CD8-positive, alpha-beta memory T cell (primary cell): ENCODE results near the gene IL3RA. TPM values are rescaled to one million over a fixed set of nuclear protein-coding genes. Genes with fewer than 3 reads are reported as not detected.

Experiments used
- CTCF ChIA-PET: fragments of 350-600 bp; sonication (Branson Sonifier 250); formaldehyde crosslinking; loops from one replicate; lab custom pipeline; 2021; ENCODE audit warnings: antibody characterized with exemption; lab: Charles Lee
- POLR2A ChIA-PET: fragments of 350-600 bp; sonication (Branson Sonifier 250); formaldehyde crosslinking; loops from one replicate; lab custom pipeline; 2021; ENCODE audit warnings: antibody characterized with exemption; lab: Charles Lee
- DNase-seq, 5 donors: peaks; one replicate each; pipeline versions ENCODE4 v3.0.0 to v3.0.0-alpha.2; 2020 to 2022; ENCODE audit warnings: mixed read lengths in 1 of 5
- H3K27ac ChIP-seq: one replicate; pipeline ENCODE4 v1.7.0; 2013; ENCODE audit warnings: low read depth, mild to moderate bottlenecking, low read length, moderate library complexity
- H3K27me3 ChIP-seq: 2 replicates; pipeline ENCODE4 v1.7.0; 2013; ENCODE audit warnings: low read length, mild to moderate bottlenecking; ENCODE audit not compliant: insufficient read depth, poor library complexity, severe bottlenecking
- H3K36me3 ChIP-seq: 2 replicates; pipeline ENCODE4 v1.7.0; 2013; ENCODE audit warnings: mild to moderate bottlenecking, low read length, moderate library complexity; ENCODE audit not compliant: insufficient read depth
- H3K4me1 ChIP-seq: 2 replicates; pipeline ENCODE4 v1.7.0; 2013; ENCODE audit warnings: mild to moderate bottlenecking, low read length, moderate library complexity; ENCODE audit not compliant: insufficient read depth
- H3K4me3 ChIP-seq: 2 replicates; pipeline ENCODE4 v1.7.0; 2013; ENCODE audit warnings: mild to moderate bottlenecking, low read length
- H3K9me3 ChIP-seq: 2 replicates; pipeline ENCODE4 v1.7.0; 2013; ENCODE audit warnings: mild to moderate bottlenecking, low read length
- H3K27ac Mint-ChIP-seq, 8 donors: one replicate each; pipeline ENCODE4 v1.8.0; 2020 to 2021; ENCODE audit warnings: mixed read lengths in 8 of 8, mild to moderate bottlenecking in 6 of 8, inconsistent platforms in 3 of 8, moderate library complexity in 3 of 8
- H3K27me3 Mint-ChIP-seq, 2 donors: one replicate each; pipeline ENCODE4 v1.8.0; 2020 to 2021; ENCODE audit warnings: mixed read lengths in 2 of 2, mild to moderate bottlenecking in 1 of 2, moderate library complexity in 1 of 2
- H3K36me3 Mint-ChIP-seq, 3 donors: one replicate each; pipeline ENCODE4 v1.8.0; 2020 to 2021; ENCODE audit warnings: mixed read lengths in 3 of 3, inconsistent platforms in 1 of 3, mild to moderate bottlenecking in 1 of 3
- H3K4me1 Mint-ChIP-seq, 3 donors: one replicate each; pipeline ENCODE4 v1.8.0; 2020 to 2021; ENCODE audit warnings: mixed read lengths in 3 of 3, inconsistent platforms in 1 of 3, mild to moderate bottlenecking in 1 of 3
- H3K4me3 Mint-ChIP-seq, 7 donors: one replicate each; pipeline ENCODE4 v1.8.0; 2020 to 2021; ENCODE audit warnings: mixed read lengths in 7 of 7, mild to moderate bottlenecking in 6 of 7, moderate library complexity in 4 of 7, inconsistent platforms in 2 of 7
- H3K9me3 Mint-ChIP-seq, 5 donors: one replicate each; pipeline ENCODE4 v1.8.0; 2020 to 2022; ENCODE audit warnings: mixed read lengths in 5 of 5, mild to moderate bottlenecking in 3 of 5, moderate library complexity in 2 of 5, inconsistent platforms in 1 of 5
- polyA plus RNA-seq: library from polyadenylated mRNA; unstranded; fragments of 300-500 nt; fragmentation: Illumina TruSeq; gene quantifications from one replicate; pipeline ENCODE4 v1.2.3, GENCODE V29; 2021
- total RNA-seq, 2 experiments: library from RNA; stranded (reverse); gene quantifications; one replicate each; pipeline ENCODE4 v1.2.3, GENCODE V29; 2021

Gene IL3RA
- total and polyA plus RNA-seq, 3 experiments from 2014 or later: 0.42 to 0.44 TPM; not detected in 1

- Histone ChIP-seq H3K27me3 (no peaks in the 10 kb centered on the region), H3K4me3 (no peak overlapping the region), H3K4me1 (no peaks in the 10 kb centered on the region), H3K9me3 (peaks cover under 1% of the 10 kb centered on the region), H3K27ac (no peak overlapping the region), H3K36me3 (peaks cover 28% of the 10 kb centered on the region)
- Mint-ChIP-seq H3K9me3 (peaks cover 0 to 4% (median 3%) of the 10 kb centered on the region in 5 donors), H3K27me3 (no peaks in the 10 kb centered on the region), H3K4me3 (no peak overlapping the region), H3K27ac (no peak overlapping the region), H3K4me1 (peaks cover 0 to 7% (median 0%) of the 10 kb centered on the region in 3 donors), H3K36me3 (peaks cover 20 to 48% (median 26%) of the 10 kb centered on the region in 3 donors)
- POLR2A ChIA-PET: no interaction called here
- CTCF ChIA-PET: no interaction called here
- DNase-seq: no peak
Measured at GRCh38 chrX:1416327-1416784, 79.8 kb downstream of the IL3RA start.

- peaks cover 8% of the 10 kb centered on the region for H3K9me3 ChIP-seq
- Mint-ChIP-seq H3K27ac (no peak overlapping the region), H3K4me3 (no peak overlapping the region), H3K9me3 (peaks cover 0 to 12% (median 4%) of the 10 kb centered on the region in 5 donors), H3K4me1 (peaks cover 0 to 7% (median 0%) of the 10 kb centered on the region in 3 donors), H3K27me3 (no peaks in the 10 kb centered on the region), H3K36me3 (peaks cover 24 to 49% (median 31%) of the 10 kb centered on the region in 3 donors)
- H3K4me1 ChIP-seq: no peaks in the 10 kb centered on the region
- ChIA-PET POLR2A (no interaction called here), CTCF (no interaction called here)
- no peak overlapping the region for H3K4me3 ChIP-seq
- H3K27me3 ChIP-seq: no peaks in the 10 kb centered on the region
- H3K36me3 ChIP-seq: peaks cover 36% of the 10 kb centered on the region
- no peak for DNase-seq
- H3K27ac ChIP-seq: no peak overlapping the region
Measured at GRCh38 chrX:1416965-1417760, 80.6 kb downstream of the IL3RA start.

GRCh38 chrX:1417921-1418771 is 81.6 kb downstream of the IL3RA start:
- CTCF ChIA-PET: no interaction called here
- Mint-ChIP-seq H3K27me3 (no peaks in the 10 kb centered on the region), H3K36me3 (peaks cover 22 to 48% (median 35%) of the 10 kb centered on the region in 3 donors)

GRCh38 chrX:1418901-1419544 is 82.4 kb downstream of the IL3RA start:
- peaks cover 47% of the 10 kb centered on the region for H3K36me3 ChIP-seq
- peaks cover 0 to 7% (median 0%) of the 10 kb centered on the region in 3 donors for H3K4me1 Mint-ChIP-seq
- no peaks in the 10 kb centered on the region for H3K27me3 Mint-ChIP-seq
- CTCF ChIA-PET: no interaction called here
- no peak for DNase-seq
- no peak overlapping the region for H3K27ac ChIP-seq
- peaks cover 0 to 16% (median 11%) of the 10 kb centered on the region in 5 donors for H3K9me3 Mint-ChIP-seq
- POLR2A ChIA-PET: no interaction called here
- no peaks in the 10 kb centered on the region for H3K4me1 ChIP-seq
- H3K4me3 ChIP-seq: no peak overlapping the region
- peaks cover 16 to 43% (median 35%) of the 10 kb centered on the region in 3 donors for H3K36me3 Mint-ChIP-seq
- no peak overlapping the region for H3K4me3 Mint-ChIP-seq
- H3K27ac Mint-ChIP-seq: peak overlapping the region in 1 of 8 donors; percentile 29
- H3K9me3 ChIP-seq: peaks cover 20% of the 10 kb centered on the region
- H3K27me3 ChIP-seq: no peaks in the 10 kb centered on the region

More at GRCh38 chrX:1417921-1418771, 81.6 kb downstream of the IL3RA start:
- no peak overlapping the region for H3K4me3 ChIP-seq
- POLR2A ChIA-PET: no interaction called here
- no peaks in the 10 kb centered on the region for H3K4me1 ChIP-seq
- Mint-ChIP-seq H3K4me3 (no peak overlapping the region), H3K27ac (no peak overlapping the region), H3K4me1 (peaks cover 0 to 7% (median 0%) of the 10 kb centered on the region in 3 donors), H3K9me3 (peaks cover 0 to 14% (median 7%) of the 10 kb centered on the region in 5 donors)
- H3K36me3 ChIP-seq: peaks cover 42% of the 10 kb centered on the region
- no peak overlapping the region for H3K27ac ChIP-seq
- no peaks in the 10 kb centered on the region for H3K27me3 ChIP-seq
- H3K9me3 ChIP-seq: peaks cover 15% of the 10 kb centered on the region
- DNase-seq: no peak

- Histone ChIP-seq H3K4me1 (no peaks in the 10 kb centered on the region), H3K27ac (no peak overlapping the region), H3K27me3 (no peaks in the 10 kb centered on the region), H3K9me3 (peaks cover 20% of the 10 kb centered on the region), H3K36me3 (peaks cover 48% of the 10 kb centered on the region), H3K4me3 (no peak overlapping the region)
- peak overlapping the region in 6 of 8 donors; percentile 2 to 90 (median 56) for H3K27ac Mint-ChIP-seq
- peaks cover 15 to 42% (median 35%) of the 10 kb centered on the region in 3 donors for H3K36me3 Mint-ChIP-seq
- H3K27me3 Mint-ChIP-seq: no peaks in the 10 kb centered on the region
- H3K4me3 Mint-ChIP-seq: no peak overlapping the region
- CTCF ChIA-PET: no interaction called here
- no peak for DNase-seq
- peaks cover 0 to 8% (median 0%) of the 10 kb centered on the region in 3 donors for H3K4me1 Mint-ChIP-seq
- peaks cover 0 to 17% (median 11%) of the 10 kb centered on the region in 5 donors for H3K9me3 Mint-ChIP-seq
- POLR2A ChIA-PET: no interaction called here
Measured at GRCh38 chrX:1419545-1420355, 83.2 kb downstream of the IL3RA start.

GRCh38 chrX:1420371-1420770 is 83.8 kb downstream of the IL3RA start:
- H3K4me1 ChIP-seq: no peaks in the 10 kb centered on the region
- Mint-ChIP-seq H3K36me3 (peaks cover 18 to 46% (median 41%) of the 10 kb centered on the region in 3 donors), H3K9me3 (peaks cover 0 to 21% (median 11%) of the 10 kb centered on the region in 5 donors), H3K4me3 (no peak overlapping the region), H3K27me3 (no peaks in the 10 kb centered on the region), H3K27ac (peak overlapping the region in 6 of 8 donors; percentile 2 to 90 (median 53)), H3K4me1 (peaks cover 0 to 11% (median 0%) of the 10 kb centered on the region in 3 donors)
- peaks cover 20% of the 10 kb centered on the region for H3K9me3 ChIP-seq
- H3K36me3 ChIP-seq: peaks cover 54% of the 10 kb centered on the region
- ChIA-PET CTCF (no interaction called here), POLR2A (no interaction called here)
- no peak overlapping the region for H3K4me3 ChIP-seq
- no peaks in the 10 kb centered on the region for H3K27me3 ChIP-seq
- DNase-seq: no peak
- H3K27ac ChIP-seq: no peak overlapping the region

- no peaks in the 10 kb centered on the region for H3K27me3 Mint-ChIP-seq
- Histone ChIP-seq H3K36me3 (peaks cover 56% of the 10 kb centered on the region), H3K4me1 (no peaks in the 10 kb centered on the region), H3K27ac (no peak overlapping the region), H3K27me3 (no peaks in the 10 kb centered on the region), H3K4me3 (no peak overlapping the region), H3K9me3 (peaks cover 20% of the 10 kb centered on the region)
- ChIA-PET POLR2A (no interaction called here), CTCF (no interaction called here)
- peak overlapping the region in 1 of 8 donors; percentile 73 for H3K27ac Mint-ChIP-seq
- H3K4me1 Mint-ChIP-seq: peaks cover 0 to 11% (median 0%) of the 10 kb centered on the region in 3 donors
- DNase-seq: no peak
- peaks cover 18 to 57% (median 45%) of the 10 kb centered on the region in 3 donors for H3K36me3 Mint-ChIP-seq
- H3K4me3 Mint-ChIP-seq: no peak overlapping the region
- H3K9me3 Mint-ChIP-seq: peaks cover 0 to 21% (median 11%) of the 10 kb centered on the region in 5 donors
Measured at GRCh38 chrX:1421433-1422134, 85.0 kb downstream of the IL3RA start.
